Colonic mucosa (tissue), 4 donors: ENCODE results near the gene SIPA1L2. TPM values are rescaled to one million over a fixed set of nuclear protein-coding genes. Genes with fewer than 3 reads are reported as not detected.

Source experiments
- DNase-seq: peaks from one replicate; pipeline ENCODE4 v3.0.0-alpha.2; 2020
- H3K27ac ChIP-seq: fragments of 200-600 bp; one replicate; pipeline ENCODE4 v1.8.0; 2021
- H3K27me3 ChIP-seq: fragments of 200-600 bp; one replicate; pipeline ENCODE4 v1.8.0; 2021
- H3K36me3 ChIP-seq: fragments of 200-600 bp; one replicate; pipeline ENCODE4 v1.8.0; 2021
- H3K4me1 ChIP-seq: fragments of 200-600 bp; one replicate; pipeline ENCODE4 v1.8.0; 2021; ENCODE audit warnings: mild to moderate bottlenecking
- H3K4me3 ChIP-seq: fragments of 200-600 bp; one replicate; pipeline ENCODE4 v1.8.0; 2021
- H3K9ac ChIP-seq, 2 donors: one replicate each; pipeline ENCODE4 v1.7.0; 2013; ENCODE audit warnings: control low read depth in 2 of 2, low read depth in 2 of 2, low read length in 2 of 2
- H3K9me3 ChIP-seq: fragments of 200-600 bp; one replicate; pipeline ENCODE4 v1.8.0; 2021
- CTCF ChIP-seq: fragments of 200-600 bp; IDR thresholded peaks from one replicate; pipeline ENCODE4 v1.8.0; 2022; ENCODE audit warnings: antibody characterized with exemption, mild to moderate bottlenecking
- intact Hi-C: fragments of 100-400 bp; cut with DNase I; formaldehyde crosslinking; loops from one replicate; pipeline ENCODE4 v1.14.1; 2022
- total RNA-seq, 2 donors: library from RNA; stranded (reverse); fragmentation: NEBNext Ultra II Directional in 1 of 2; extraction: Animal tissue kit (Norgen Biotek cat#: 25700) in 1 of 2; gene quantifications; one replicate each; pipeline ENCODE4 v1.2.1, GENCODE V29; 2021
- donor health status: healthy.
- donor health status: DM: no; HTN: no; CAD: no.
- donor health status: DM: no; HTN: no; CAD: no.

The SIPA1L2 gene
- total RNA-seq, 2 donors from 2014 or later = 53.6 to 64.4 TPM

GRCh38 chr1:232675260-232675659, 45.3 kb upstream of the SIPA1L2 start:
- Histone ChIP-seq H3K27me3 (no peaks in the 10 kb centered on the region), H3K36me3 (no peaks in the 10 kb centered on the region), H3K9ac (no peak overlapping the region), H3K4me3 (no peak overlapping the region), H3K27ac (no peak overlapping the region), H3K9me3 (no peaks in the 10 kb centered on the region), H3K4me1 (no peaks in the 10 kb centered on the region)
- intact Hi-C loops = no loop called here
- no peak for TF ChIP-seq CTCF
- no peak for DNase-seq

GRCh38 chr1:232673256-232673655, 43.3 kb upstream of the SIPA1L2 start:
- Histone ChIP-seq H3K27me3 (no peaks in the 10 kb centered on the region), H3K36me3 (no peaks in the 10 kb centered on the region), H3K9me3 (no peaks in the 10 kb centered on the region), H3K9ac (no peak overlapping the region), H3K4me1 (no peaks in the 10 kb centered on the region), H3K27ac (no peak overlapping the region), H3K4me3 (no peak overlapping the region)
- no peak for TF ChIP-seq CTCF
- intact Hi-C loops = no loop called here
- no peak for DNase-seq

- no peaks in the 10 kb centered on the region for H3K9me3 ChIP-seq
- no peaks in the 10 kb centered on the region for H3K4me1 ChIP-seq
- no peaks in the 10 kb centered on the region for H3K36me3 ChIP-seq
- H3K27ac ChIP-seq = no peak overlapping the region
- intact Hi-C loops = no loop called here
- H3K9ac ChIP-seq = no peak overlapping the region
- no peaks in the 10 kb centered on the region for H3K27me3 ChIP-seq
- TF ChIP-seq CTCF = no peak
- H3K4me3 ChIP-seq = no peak overlapping the region
- no peak for DNase-seq
These were observed 40.2 kb upstream of the SIPA1L2 start for GRCh38 chr1:232669981-232670747.

- no peak for TF ChIP-seq CTCF
- no peaks in the 10 kb centered on the region for H3K4me1 ChIP-seq
- no peaks in the 10 kb centered on the region for H3K27me3 ChIP-seq
- no peaks in the 10 kb centered on the region for H3K9me3 ChIP-seq
- intact Hi-C loops = no loop called here
- no peak for DNase-seq
- H3K36me3 ChIP-seq = no peaks in the 10 kb centered on the region
- H3K9ac ChIP-seq = no peak overlapping the region
- H3K4me3 ChIP-seq = no peak overlapping the region
- H3K27ac ChIP-seq = no peak overlapping the region
These were observed 37.8 kb upstream of the SIPA1L2 start for GRCh38 chr1:232667778-232668165.

- Histone ChIP-seq H3K9ac (no peak overlapping the region), H3K36me3 (no peaks in the 10 kb centered on the region), H3K27me3 (no peaks in the 10 kb centered on the region), H3K27ac (no peak overlapping the region), H3K4me3 (no peak overlapping the region), H3K4me1 (no peaks in the 10 kb centered on the region), H3K9me3 (no peaks in the 10 kb centered on the region)
- intact Hi-C loops = no loop called here
- no peak for DNase-seq
- TF ChIP-seq CTCF = no peak
These were observed 37.3 kb upstream of the SIPA1L2 start for GRCh38 chr1:232667094-232667777.
